Fibroblast of the aortic adventitia (primary cell): ENCODE measurements around the gene DNA2. TPM values are rescaled to one million over a fixed set of nuclear protein-coding genes. Genes with fewer than 3 reads are reported as not detected.
A peak's percentile ranks its signal among the peaks of the same experiment; 100 is the strongest.
"Not testable (repeated sequence)": the region's sequence is repeated elsewhere in the genome, so short reads cannot be mapped to it uniquely, and the experiment has no call there.

Experiments
- DNase-seq: peaks from one replicate; pipeline ENCODE4 v3.0.0-alpha.2; 2010; ENCODE audit warnings: low read depth
- H3K4me3 ChIP-seq: 2 replicates; pipeline ENCODE4 v1.5.1; 2011; ENCODE audit warnings: low read depth, mild to moderate bottlenecking, control low read depth, low read length, moderate library complexity
- total RNA-seq: library from RNA; depleted of rRNA; stranded (reverse); fragments of >200 nt; gene quantifications from 2 replicates; pipeline ENCODE4 v1.2.3, GENCODE V29; 2012; ENCODE audit warnings: low replicate concordance
- TF ChIP-seq, protein P1 (sequence below): IDR thresholded peaks from 2 replicates; pipeline ENCODE4 v1.5.1; 2011; ENCODE audit warnings: mild to moderate bottlenecking, low read length, control low read depth, inconsistent platforms; ENCODE audit not compliant: insufficient read depth

DNA2 gene, protein sequence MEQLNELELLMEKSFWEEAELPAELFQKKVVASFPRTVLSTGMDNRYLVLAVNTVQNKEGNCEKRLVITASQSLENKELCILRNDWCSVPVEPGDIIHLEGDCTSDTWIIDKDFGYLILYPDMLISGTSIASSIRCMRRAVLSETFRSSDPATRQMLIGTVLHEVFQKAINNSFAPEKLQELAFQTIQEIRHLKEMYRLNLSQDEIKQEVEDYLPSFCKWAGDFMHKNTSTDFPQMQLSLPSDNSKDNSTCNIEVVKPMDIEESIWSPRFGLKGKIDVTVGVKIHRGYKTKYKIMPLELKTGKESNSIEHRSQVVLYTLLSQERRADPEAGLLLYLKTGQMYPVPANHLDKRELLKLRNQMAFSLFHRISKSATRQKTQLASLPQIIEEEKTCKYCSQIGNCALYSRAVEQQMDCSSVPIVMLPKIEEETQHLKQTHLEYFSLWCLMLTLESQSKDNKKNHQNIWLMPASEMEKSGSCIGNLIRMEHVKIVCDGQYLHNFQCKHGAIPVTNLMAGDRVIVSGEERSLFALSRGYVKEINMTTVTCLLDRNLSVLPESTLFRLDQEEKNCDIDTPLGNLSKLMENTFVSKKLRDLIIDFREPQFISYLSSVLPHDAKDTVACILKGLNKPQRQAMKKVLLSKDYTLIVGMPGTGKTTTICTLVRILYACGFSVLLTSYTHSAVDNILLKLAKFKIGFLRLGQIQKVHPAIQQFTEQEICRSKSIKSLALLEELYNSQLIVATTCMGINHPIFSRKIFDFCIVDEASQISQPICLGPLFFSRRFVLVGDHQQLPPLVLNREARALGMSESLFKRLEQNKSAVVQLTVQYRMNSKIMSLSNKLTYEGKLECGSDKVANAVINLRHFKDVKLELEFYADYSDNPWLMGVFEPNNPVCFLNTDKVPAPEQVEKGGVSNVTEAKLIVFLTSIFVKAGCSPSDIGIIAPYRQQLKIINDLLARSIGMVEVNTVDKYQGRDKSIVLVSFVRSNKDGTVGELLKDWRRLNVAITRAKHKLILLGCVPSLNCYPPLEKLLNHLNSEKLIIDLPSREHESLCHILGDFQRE
- total RNA-seq, result 10.0 and 15.2 TPM in 2 replicates

DNA sequence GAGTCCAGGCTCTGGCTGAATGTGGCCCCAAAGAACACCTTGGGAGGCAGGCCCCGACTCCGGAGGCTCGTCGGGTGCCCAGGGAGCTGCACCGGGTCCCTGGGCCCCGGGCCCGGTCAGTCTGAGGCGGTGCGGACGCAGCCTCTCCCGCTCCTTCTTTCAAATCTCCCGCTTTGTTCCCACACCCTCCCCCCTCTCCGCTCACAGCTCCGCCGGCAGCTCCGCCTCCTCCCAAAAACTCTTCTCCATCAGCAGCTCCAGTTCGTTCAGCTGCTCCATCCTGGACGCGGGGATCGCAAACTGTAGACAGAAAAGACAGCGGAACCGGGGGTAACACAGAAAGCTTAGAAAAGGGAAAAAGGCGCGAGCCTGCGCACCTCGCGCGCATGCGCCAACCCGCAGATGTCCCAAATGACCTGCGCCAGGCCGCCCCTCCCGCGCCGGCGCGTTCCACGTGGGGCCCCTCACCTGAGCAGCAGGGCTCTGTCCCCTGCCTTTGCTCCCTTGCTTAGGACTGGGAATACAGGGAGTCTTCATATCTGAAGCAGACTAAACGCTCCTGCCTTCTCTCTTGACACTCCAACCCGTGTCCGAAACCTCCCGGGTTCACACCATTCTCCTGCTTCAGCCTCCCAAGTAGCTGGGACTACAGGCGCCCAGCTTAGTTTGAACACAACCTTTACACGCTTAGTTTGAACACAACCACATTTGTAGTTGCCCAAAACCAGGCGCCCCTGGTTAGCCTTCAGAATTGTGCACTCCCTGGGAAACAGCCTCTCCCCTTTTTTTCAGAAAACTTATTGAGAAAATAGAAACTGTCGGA, at the start of gene DNA2:
TSS of gene DNA2 (minus strand) at position 388 of the 823 bp plus-strand sequence. CDS start at position 279, 109 bp downstream.
- DNase-seq, result peak; percentile 55
- H3K4me3 ChIP-seq, result peak within 1 kb of the TSS; percentile 80
- TF ChIP-seq, protein P1, sequence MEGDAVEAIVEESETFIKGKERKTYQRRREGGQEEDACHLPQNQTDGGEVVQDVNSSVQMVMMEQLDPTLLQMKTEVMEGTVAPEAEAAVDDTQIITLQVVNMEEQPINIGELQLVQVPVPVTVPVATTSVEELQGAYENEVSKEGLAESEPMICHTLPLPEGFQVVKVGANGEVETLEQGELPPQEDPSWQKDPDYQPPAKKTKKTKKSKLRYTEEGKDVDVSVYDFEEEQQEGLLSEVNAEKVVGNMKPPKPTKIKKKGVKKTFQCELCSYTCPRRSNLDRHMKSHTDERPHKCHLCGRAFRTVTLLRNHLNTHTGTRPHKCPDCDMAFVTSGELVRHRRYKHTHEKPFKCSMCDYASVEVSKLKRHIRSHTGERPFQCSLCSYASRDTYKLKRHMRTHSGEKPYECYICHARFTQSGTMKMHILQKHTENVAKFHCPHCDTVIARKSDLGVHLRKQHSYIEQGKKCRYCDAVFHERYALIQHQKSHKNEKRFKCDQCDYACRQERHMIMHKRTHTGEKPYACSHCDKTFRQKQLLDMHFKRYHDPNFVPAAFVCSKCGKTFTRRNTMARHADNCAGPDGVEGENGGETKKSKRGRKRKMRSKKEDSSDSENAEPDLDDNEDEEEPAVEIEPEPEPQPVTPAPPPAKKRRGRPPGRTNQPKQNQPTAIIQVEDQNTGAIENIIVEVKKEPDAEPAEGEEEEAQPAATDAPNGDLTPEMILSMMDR, result no peak

DNA sequence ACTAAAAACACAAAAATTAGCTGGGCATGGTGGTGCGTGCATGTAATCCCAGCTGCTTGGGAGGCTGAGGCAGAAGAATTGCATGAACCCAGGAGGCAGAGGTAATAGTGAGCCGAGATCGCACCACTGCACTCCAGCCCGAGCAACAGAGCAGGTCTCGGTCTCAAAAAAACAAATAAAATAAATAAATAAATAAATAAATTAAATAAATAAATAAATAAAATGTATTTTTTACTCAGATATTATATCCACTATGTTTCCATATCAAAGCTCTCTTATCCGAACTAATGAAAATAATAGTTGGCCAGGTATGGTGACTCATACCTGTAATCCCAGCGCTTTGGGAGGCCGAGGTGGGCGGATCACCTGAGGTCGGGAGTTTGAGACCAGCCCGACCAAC, 46.8 kb upstream of the DNA2 start:
- DNase-seq, result not testable (repeated sequence)

DNA sequence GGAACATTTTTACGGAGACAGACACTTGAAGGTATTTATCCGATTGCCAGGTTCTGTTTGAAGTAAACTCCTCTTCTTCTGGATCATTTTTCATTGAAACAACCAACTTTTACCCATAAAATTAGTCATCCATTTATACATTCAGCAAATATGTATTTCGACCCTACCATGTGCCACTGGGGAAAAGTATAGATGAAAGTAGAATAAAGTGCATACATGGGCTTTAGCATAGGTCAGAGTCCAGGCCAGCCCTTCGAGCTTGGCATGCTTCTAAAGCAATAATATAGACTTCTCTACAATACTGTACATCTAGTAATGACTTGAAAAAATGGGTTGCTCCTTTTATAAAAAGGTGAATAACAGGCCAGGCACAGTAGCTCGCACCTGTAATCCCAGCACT, 45.4 kb upstream of the DNA2 start:
- no peak for DNase-seq
- H3K4me3 ChIP-seq, result no peak overlapping the region
- TF ChIP-seq, protein P1, result no peak

More for the DNA sequence above, 46.8 kb upstream of the DNA2 start:
- not testable (repeated sequence) for H3K4me3 ChIP-seq

DNA sequence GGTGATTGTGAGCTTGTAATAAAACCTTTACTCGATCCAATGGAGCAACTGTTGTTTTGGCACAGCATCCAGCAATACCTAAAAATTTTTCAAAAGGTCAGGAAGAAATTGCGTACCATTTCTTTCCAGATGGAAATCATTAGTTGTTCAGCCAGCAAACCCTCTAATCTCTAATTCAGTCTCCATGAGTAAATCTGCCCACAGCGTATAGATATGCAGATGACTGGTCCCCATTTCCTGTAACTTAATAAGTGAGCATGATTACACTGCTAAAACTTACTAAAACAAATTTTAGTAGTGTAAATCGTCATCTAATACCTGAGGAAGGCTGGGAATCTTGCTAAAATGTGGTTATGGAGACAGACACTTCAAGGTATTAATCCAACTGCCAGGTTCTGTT, 45.0 kb upstream of the DNA2 start:
- peak; percentile 87 for DNase-seq
- H3K4me3 ChIP-seq, result no peak overlapping the region
- TF ChIP-seq, protein P1, result no peak

DNA sequence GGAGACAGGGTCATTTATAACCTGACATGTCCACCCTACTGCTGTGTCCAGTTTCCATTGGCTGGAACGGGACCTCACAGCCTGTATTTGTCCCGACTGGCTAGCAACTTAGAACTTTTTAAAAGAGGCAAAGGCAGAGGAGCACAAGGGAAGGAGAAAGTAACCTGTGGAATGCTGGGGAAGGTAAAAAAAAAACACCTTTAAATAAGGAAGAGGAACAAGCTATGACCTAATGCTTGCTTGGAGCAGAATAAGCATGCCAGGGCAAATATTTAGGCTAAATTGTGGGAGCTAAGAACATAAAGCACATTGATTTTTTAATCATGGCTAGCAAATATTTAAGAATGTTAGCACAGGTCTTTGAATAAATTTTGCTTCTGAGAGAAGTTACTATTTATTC, 44.4 kb upstream of the DNA2 start:
- DNase-seq, H3K4me3 ChIP-seq: not testable (repeated sequence)

DNA sequence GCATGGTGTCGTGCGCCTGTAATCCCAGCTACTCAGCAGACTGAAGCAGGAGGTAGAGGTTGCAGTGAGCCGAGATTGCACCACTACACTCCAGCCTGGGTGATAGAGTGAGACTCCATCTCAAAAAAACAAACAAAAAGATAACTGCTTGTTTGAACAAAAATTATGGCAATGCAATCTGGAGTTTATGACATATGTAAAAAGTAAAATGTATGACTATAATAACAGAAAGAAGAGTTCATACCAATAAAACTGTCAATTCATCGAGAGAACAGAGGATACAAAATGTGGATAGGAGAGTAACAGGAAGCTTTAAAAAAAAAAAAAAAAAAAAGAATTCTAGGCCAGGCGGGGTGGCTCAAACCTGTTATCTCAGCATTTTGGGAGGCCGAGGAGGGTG, 36.3 kb upstream of the DNA2 start:
- TF ChIP-seq, protein P1, result no peak

DNA sequence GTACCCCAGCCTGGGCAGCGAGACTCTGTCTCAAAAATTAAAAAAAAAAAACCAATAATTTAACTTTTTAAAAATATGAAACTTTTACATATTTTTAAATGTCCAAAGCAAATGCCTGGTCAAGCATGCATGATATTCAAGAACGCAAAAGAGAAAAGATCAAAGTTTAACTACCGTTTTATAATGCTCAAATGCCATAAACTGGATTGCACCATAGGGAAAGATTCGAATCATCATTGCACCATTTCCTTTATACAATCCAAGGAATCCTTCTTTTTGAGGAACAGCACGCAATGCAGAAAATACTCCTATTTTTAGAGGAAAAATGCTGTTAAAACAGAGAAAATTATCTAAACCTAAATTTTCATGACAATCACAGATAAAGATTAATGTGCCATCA, 34.6 kb upstream of the DNA2 start:
- DNase-seq, result no peak
- TF ChIP-seq, protein P1, result no peak

More for the DNA sequence above, 36.3 kb upstream of the DNA2 start:
- no peak overlapping the region for H3K4me3 ChIP-seq
- DNase-seq, result no peak

More for the DNA sequence above, 34.6 kb upstream of the DNA2 start:
- no peak overlapping the region for H3K4me3 ChIP-seq
